GM12873 (cell line): ENCODE measurements around the gene RAI1.

Experiments
- CTCF ChIP-seq: IDR thresholded peaks from 2 replicates; pipeline ENCODE4 v1.5.1; 2012; ENCODE audit warnings: low read depth, mild to moderate bottlenecking, moderate library complexity, low read length, control low read depth; ENCODE audit not compliant: insufficient read depth; ENCODE audit errors: missing control alignments

Gene RAI1

GRCh38 chr17:17754719-17755686, 73.7 kb downstream of the RAI1 start:
- no peak for TF ChIP-seq CTCF

- TF ChIP-seq CTCF = no peak
Measured at GRCh38 chr17:17755715-17756114, 74.5 kb downstream of the RAI1 start.

- no peak for TF ChIP-seq CTCF
Measured at GRCh38 chr17:17757391-17757791, 76.1 kb downstream of the RAI1 start.

GRCh38 chr17:17757956-17758845, 76.9 kb downstream of the RAI1 start:
- no peak for TF ChIP-seq CTCF

- no peak for TF ChIP-seq CTCF
Measured at GRCh38 chr17:17758941-17759563, 77.8 kb downstream of the RAI1 start.

- TF ChIP-seq CTCF = no peak
Measured at GRCh38 chr17:17760350-17760749, 79.1 kb downstream of the RAI1 start.

GRCh38 chr17:17760872-17761550, 79.8 kb downstream of the RAI1 start:
- TF ChIP-seq CTCF = no peak
